Uterus (tissue), 2 donors: ENCODE results near the gene COL26A1.

ENCODE experiments used
- CTCF ChIP-seq, 4 experiments: fragments of 200-600 bp in 2 of 4; fragments of 450-650 bp in 2 of 4; sonication (generic) in 2 of 4; IDR thresholded peaks; one replicate each; pipeline ENCODE4 v1.5.1; 2016 to 2019; ENCODE audit warnings: antibody characterized with exemption in 4 of 4, mild to moderate bottlenecking in 2 of 4, moderate library complexity in 1 of 4
- POLR2A ChIP-seq, 2 donors: fragments of 450-650 bp; IDR thresholded peaks; one replicate each; pipeline ENCODE4 v1.6.1; 2016; ENCODE audit warnings: antibody characterized with exemption in 2 of 2, mild to moderate bottlenecking in 1 of 2, moderate library complexity in 1 of 2

GRCh38 chr7:101487105-101487458 lies 124.4 kb downstream of the COL26A1 start:
- TF ChIP-seq POLR2A (IDR thresholded peaks at IDR 0.05), result no peak
- TF ChIP-seq CTCF (IDR thresholded peaks at IDR 0.05), result no peak
